A549 (cell line): Measurements from ENCODE around the gene FRYL.

Experiments used
- POLR2A ChIP-seq: IDR thresholded peaks from 2 replicates; pipeline ENCODE4 v1.6.1; 2012; ENCODE audit warnings: mild to moderate bottlenecking, low read length
- SMC3 ChIP-seq: fragments of >200 bp; sonication (Bioruptor Twin); formaldehyde crosslinking; IDR thresholded peaks from 3 replicates; pipeline ENCODE4 v1.6.1; 2018; ENCODE audit warnings: inconsistent platforms
- SREBF2 ChIP-seq: fragments of 450-650 bp; IDR thresholded peaks from 2 replicates; pipeline ENCODE4 v1.6.1; 2014; ENCODE audit warnings: mild to moderate bottlenecking, moderate library complexity
- TF ChIP-seq, protein P1 (sequence below): fragments of >200 bp; sonication (Bioruptor Twin); formaldehyde crosslinking; IDR thresholded peaks from 3 replicates; pipeline ENCODE4 v1.5.1; 2016

DNA sequence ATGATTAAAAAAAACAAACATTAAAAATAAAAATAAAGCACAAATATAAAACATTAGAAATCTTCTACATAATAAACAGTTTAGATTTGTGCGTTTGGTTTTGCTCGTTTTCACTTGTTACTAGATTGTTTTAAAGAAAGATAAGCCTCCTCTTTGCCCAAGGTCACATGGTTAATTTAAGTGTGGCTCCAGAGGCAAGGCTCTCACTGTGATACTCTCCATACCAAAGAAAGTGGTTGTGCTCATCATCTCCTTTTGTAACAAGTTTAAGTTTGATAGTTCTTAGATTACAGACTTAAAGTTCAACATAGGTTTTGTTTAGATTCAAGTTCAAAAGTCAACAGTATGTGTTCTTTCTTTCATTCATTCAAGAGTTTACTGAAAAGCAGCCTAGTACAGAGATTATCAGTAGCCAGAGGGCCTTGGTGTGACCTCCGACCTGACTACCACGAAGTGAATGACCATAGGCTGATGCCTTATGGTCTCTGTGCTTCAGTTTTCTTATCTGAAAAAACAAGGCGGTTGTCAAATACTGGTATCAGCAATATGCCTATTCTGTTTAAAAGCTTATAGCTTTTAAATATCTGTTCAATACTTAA lies 156.8 kb downstream of the FRYL start:
- TF ChIP-seq, protein P1, sequence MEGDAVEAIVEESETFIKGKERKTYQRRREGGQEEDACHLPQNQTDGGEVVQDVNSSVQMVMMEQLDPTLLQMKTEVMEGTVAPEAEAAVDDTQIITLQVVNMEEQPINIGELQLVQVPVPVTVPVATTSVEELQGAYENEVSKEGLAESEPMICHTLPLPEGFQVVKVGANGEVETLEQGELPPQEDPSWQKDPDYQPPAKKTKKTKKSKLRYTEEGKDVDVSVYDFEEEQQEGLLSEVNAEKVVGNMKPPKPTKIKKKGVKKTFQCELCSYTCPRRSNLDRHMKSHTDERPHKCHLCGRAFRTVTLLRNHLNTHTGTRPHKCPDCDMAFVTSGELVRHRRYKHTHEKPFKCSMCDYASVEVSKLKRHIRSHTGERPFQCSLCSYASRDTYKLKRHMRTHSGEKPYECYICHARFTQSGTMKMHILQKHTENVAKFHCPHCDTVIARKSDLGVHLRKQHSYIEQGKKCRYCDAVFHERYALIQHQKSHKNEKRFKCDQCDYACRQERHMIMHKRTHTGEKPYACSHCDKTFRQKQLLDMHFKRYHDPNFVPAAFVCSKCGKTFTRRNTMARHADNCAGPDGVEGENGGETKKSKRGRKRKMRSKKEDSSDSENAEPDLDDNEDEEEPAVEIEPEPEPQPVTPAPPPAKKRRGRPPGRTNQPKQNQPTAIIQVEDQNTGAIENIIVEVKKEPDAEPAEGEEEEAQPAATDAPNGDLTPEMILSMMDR: no peak
- TF ChIP-seq POLR2A (no peak), SMC3 (no peak), SREBF2 (no peak)
